NB4 (cell line): ENCODE measurements around the gene RAD23B.

Experiments
- DNase-seq: peaks from one replicate; pipeline ENCODE4 v3.0.0; 2010; ENCODE audit warnings: low read depth
- H3K4me3 ChIP-seq: one replicate; pipeline ENCODE4 v1.5.1; 2011; ENCODE audit warnings: mild to moderate bottlenecking, low read depth, low read length, moderate library complexity
- MYC ChIP-seq: IDR thresholded peaks from 2 replicates; pipeline ENCODE4 v1.6.1; 2011; ENCODE audit warnings: low read depth, low read length
- POLR2A ChIP-seq: IDR thresholded peaks from 2 replicates; pipeline ENCODE4 v1.6.1; 2011; ENCODE audit warnings: mild to moderate bottlenecking; ENCODE audit not compliant: insufficient read length; ENCODE audit errors: extremely low read depth
- TF ChIP-seq, protein P1 (sequence below): IDR thresholded peaks from 2 replicates; pipeline ENCODE4 v1.6.1; 2011; ENCODE audit warnings: low read depth, low read length
- TF ChIP-seq, protein P2 (sequence below): IDR thresholded peaks from one replicate; pipeline ENCODE4 v1.5.1; 2012; ENCODE audit warnings: low read depth, low read length

The RAD23B gene

DNA sequence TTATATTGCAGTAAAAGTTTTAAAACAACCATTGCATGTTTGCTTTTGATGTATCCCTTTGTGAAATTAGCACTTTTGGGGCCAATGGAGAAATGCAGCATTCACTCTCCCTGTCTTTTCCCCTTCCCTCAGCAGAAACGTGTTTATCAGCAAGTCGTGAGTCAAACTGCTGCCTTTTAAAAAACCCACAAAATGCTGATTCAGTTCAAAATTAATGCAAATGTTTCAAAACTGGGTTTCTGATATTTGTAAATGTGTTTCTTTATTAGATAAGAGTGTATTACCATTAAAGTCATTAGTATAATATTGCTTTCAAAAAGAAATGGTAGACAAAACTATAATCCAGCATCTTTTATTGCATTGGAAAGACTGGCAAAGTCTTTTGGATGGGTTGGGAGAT is 47.3 kb downstream of the RAD23B start:
- H3K4me3 ChIP-seq = no peak overlapping the region
- no peak for TF ChIP-seq MYC
- TF ChIP-seq, protein P1, sequence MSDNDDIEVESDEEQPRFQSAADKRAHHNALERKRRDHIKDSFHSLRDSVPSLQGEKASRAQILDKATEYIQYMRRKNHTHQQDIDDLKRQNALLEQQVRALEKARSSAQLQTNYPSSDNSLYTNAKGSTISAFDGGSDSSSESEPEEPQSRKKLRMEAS = no peak
- TF ChIP-seq, protein P2, sequence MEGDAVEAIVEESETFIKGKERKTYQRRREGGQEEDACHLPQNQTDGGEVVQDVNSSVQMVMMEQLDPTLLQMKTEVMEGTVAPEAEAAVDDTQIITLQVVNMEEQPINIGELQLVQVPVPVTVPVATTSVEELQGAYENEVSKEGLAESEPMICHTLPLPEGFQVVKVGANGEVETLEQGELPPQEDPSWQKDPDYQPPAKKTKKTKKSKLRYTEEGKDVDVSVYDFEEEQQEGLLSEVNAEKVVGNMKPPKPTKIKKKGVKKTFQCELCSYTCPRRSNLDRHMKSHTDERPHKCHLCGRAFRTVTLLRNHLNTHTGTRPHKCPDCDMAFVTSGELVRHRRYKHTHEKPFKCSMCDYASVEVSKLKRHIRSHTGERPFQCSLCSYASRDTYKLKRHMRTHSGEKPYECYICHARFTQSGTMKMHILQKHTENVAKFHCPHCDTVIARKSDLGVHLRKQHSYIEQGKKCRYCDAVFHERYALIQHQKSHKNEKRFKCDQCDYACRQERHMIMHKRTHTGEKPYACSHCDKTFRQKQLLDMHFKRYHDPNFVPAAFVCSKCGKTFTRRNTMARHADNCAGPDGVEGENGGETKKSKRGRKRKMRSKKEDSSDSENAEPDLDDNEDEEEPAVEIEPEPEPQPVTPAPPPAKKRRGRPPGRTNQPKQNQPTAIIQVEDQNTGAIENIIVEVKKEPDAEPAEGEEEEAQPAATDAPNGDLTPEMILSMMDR = no peak
- TF ChIP-seq POLR2A = no peak
- DNase-seq = no peak

DNA sequence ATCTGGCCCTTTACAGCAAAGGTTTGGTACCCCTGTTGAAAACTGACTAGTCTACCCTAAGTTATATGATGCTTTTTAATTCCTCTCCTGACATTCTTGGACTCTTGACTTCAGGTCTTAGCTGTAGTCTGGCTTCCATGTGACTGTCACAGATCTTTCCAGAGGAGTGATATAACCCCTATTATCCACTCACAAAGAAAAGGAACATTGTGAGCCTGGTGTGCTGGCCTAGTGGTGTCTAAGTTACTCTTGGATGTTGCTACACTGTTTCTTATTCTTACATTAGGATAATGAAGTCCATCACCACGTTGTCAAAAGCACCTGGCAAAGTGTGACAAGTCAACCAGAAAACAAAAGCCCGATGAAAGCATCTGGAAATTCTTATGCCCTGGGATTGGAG is 49.8 kb downstream of the RAD23B start:
- no peak overlapping the region for H3K4me3 ChIP-seq
- no peak for TF ChIP-seq POLR2A
- TF ChIP-seq MYC = no peak
- TF ChIP-seq, protein P1 = no peak
- TF ChIP-seq, protein P2 = no peak
- DNase-seq = no peak

DNA sequence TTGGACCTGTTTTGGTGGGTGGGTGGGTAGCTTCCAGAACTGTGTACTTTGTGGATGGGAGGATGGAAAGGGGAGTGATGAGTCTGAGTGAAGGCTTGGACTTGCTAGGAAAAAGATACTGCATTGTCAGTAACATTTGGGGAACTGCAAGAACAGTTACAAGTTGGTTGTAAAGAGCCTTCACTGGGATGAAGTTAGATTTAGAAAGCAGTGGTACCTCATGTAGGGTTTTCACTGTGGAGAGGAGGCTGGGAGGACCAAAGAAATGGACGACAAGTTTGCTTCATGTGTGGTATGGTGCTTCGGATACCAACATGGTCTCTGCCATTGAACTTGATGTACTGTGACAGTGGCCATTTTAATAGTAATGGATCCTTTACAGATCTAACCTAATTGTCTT is 50.3 kb downstream of the RAD23B start:
- H3K4me3 ChIP-seq = no peak overlapping the region
- TF ChIP-seq, protein P1 = no peak
- TF ChIP-seq POLR2A (no peak), MYC (no peak)
- TF ChIP-seq, protein P2 = no peak
- DNase-seq = no peak

DNA sequence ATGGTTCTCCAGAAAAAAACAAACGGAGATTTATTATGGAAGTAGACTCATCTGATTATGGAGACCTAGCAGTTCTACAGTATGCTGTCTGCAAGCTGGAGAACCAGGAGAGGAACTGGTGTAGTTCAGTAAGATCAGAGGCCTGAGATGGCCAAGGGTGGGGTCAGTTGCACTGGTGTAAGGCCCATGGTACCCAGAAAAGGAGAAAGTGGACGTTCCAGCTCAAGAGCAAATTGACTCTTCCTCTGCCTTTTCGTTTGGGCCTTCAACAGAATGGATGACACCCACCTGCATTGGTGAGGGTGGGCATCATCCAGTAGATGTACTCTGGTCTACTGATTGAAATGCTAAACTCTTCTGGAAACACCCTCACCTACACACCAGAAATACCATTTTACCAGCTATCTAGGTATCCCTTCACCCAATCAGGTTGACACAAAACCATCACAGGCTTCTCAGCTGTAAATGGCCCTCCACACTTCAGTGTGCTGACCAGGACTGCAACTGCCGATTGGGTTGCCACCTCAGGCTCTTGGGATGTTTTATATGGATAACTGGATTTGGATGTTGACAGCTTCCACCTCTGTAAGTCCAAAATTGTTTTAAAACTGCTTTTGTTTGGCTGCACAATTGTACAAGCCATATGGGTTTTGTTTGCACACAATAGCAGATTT is 51.2 kb downstream of the RAD23B start:
- no peak for DNase-seq
- TF ChIP-seq, protein P2 = no peak
- TF ChIP-seq POLR2A = no peak
- TF ChIP-seq, protein P1 = no peak
- TF ChIP-seq MYC = no peak
- no peak overlapping the region for H3K4me3 ChIP-seq

DNA sequence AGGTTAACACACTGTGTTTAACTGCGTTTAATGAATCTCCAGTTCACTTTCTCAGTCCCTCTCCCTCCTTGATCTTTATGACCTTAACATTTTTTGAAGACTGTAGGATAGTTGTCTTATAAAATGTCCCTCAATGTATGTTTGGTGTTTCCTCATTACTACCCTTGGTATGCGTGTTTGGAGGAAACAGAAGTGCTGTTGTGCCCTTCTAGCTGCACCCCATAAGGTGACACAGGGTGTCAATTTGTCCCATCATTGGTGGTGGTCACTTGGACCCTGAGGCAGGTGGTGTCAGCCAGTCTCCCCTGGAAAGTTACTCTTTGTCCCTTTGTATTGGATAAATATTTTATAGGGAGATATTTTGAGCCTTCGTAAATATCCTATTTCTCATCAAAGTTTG is 52.3 kb downstream of the RAD23B start:
- H3K4me3 ChIP-seq = no peak overlapping the region
- no peak for DNase-seq
- TF ChIP-seq, protein P2 = no peak
- no peak for TF ChIP-seq MYC
- no peak for TF ChIP-seq POLR2A
- TF ChIP-seq, protein P1 = no peak

DNA sequence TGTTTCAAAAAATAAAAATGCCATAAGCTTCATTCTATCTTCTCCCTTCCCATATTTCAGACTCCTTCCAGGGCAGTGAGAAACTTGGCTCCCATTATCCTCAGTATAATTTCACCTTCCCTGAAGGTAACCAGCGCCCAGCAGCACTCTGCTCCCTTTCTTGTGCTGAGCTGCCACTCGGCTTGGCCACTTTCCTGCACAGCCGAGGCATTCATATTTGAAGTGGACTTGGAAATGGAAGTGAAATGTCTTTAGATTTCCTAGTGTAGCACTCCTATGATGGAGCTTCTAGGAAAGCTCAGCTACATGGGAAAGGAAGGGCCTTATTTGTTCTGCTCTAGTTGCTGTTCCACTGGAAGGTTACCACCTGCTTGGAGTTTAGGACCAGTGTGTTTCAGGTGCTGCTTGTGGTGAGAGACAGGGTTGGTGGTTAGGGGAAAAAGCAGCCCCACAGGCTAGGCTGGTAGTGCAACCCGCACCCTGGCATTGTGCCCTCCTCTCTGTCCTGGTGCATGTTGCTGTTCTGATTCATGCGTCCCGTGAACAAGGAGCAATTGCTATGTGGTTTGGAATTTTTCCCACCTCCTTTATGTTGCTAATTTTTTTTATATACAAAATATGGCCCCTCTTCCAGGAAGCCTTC is 53.8 kb downstream of the RAD23B start:
- TF ChIP-seq, protein P1 = no peak
- DNase-seq = no peak

More for the DNA sequence above, 53.8 kb downstream of the RAD23B start:
- H3K4me3 ChIP-seq = no peak overlapping the region
